LoVo (cell line): ENCODE measurements around the gene HPX.

ENCODE experiments used
- DNase-seq: peaks from one replicate; pipeline ENCODE4 v3.0.0-alpha.2; 2016; ENCODE audit warnings: low spot score

Gene HPX

GRCh38 chr11:6440906-6441358, at the start of gene HPX:
HPX (minus strand) TSS chr11:6440987; CDS start chr11:6440963, 24 bp downstream.
- DNase-seq, result no peak

GRCh38 chr11:6489306-6489705, 48.5 kb upstream of the HPX start:
- no peak for DNase-seq

GRCh38 chr11:6488821-6489220, 48.0 kb upstream of the HPX start:
- DNase-seq, result no peak

- no peak for DNase-seq
These were observed 47.6 kb upstream of the HPX start for GRCh38 chr11:6488342-6488741.

- DNase-seq, result no peak
These were observed 46.2 kb upstream of the HPX start for GRCh38 chr11:6486938-6487337.

GRCh38 chr11:6486256-6486655, 45.5 kb upstream of the HPX start:
- DNase-seq, result no peak

GRCh38 chr11:6485661-6486060, 44.9 kb upstream of the HPX start:
- no peak for DNase-seq

GRCh38 chr11:6483015-6483414, 42.2 kb upstream of the HPX start:
- no peak for DNase-seq

GRCh38 chr11:6482441-6482840, 41.7 kb upstream of the HPX start:
- no peak for DNase-seq

GRCh38 chr11:6481924-6482275, 41.1 kb upstream of the HPX start:
- DNase-seq, result no peak

- DNase-seq, result peak; percentile 95
These were observed 40.5 kb upstream of the HPX start, which contains the start of the genes ARFIP2 and TIMM10B for GRCh38 chr11:6481012-6481923. ARFIP2 (minus strand) TSS chr11:6481331; CDS start chr11:6480421, 910 bp downstream. TIMM10B (plus strand) TSS chr11:6481501; CDS start chr11:6481517, 16 bp downstream.

GRCh38 chr11:6480299-6480914, 39.6 kb upstream of the HPX start:
- DNase-seq, result no peak

- DNase-seq, result no peak
These were observed 35.8 kb upstream of the HPX start for GRCh38 chr11:6476571-6476970.

GRCh38 chr11:6475936-6476335, 35.1 kb upstream of the HPX start:
- no peak for DNase-seq

- DNase-seq, result no peak
These were observed 34.2 kb upstream of the HPX start for GRCh38 chr11:6474806-6475500.

- no peak for DNase-seq
These were observed 33.6 kb upstream of the HPX start for GRCh38 chr11:6474413-6474792.

GRCh38 chr11:6473451-6474412, 32.9 kb upstream of the HPX start, which contains the start of gene TRIM3:
TRIM3 (minus strand) TSS chr11:6473941; CDS start chr11:6465695, 8,246 bp downstream.
- DNase-seq, result peak; percentile 83

GRCh38 chr11:6472934-6473333, 32.1 kb upstream of the HPX start:
- DNase-seq, result no peak

- no peak for DNase-seq
These were observed 28.8 kb upstream of the HPX start for GRCh38 chr11:6469599-6469998.

- no peak for DNase-seq
These were observed 28.1 kb upstream of the HPX start for GRCh38 chr11:6468712-6469495.

GRCh38 chr11:6459099-6459450, 18.3 kb upstream of the HPX start:
- DNase-seq, result no peak
